ENCODE measurements around the gene ADCY5. TPM values are rescaled to one million over a fixed set of nuclear protein-coding genes. Genes with fewer than 3 reads are reported as not detected.

The ADCY5 gene
- total and polyA plus RNA-seq, 2 experiments from 2014 or later, result 3.1 to 4.7 TPM

- Histone ChIP-seq H3K27me3 (peaks cover 38% of the 10 kb centered on the region), H2AFZ (no peak overlapping the region), H3K9me2 (replicated peaks; ENCODE audit: insufficient read depth) (no peaks in the 10 kb centered on the region), H3K4me3 (no peak overlapping the region), H3K4me1 (ENCODE audit: insufficient read depth) (no peaks in the 10 kb centered on the region), H4K20me1 (ENCODE audit: insufficient read depth, poor library complexity, severe bottlenecking) (no peaks in the 10 kb centered on the region), H3K36me3 (replicated peaks; ENCODE audit: insufficient read depth, low read depth) (no peaks in the 10 kb centered on the region), H3K4me2 (no peak overlapping the region), H3K79me2 (no peaks in the 10 kb centered on the region), H3K27ac (no peak overlapping the region), H3K9me3 (ENCODE audit: low read depth) (no peaks in the 10 kb centered on the region)
- 92% methylated on average over 7 of the region's 7 CpGs for WGBS (ENCODE audit: low lambda C conversion rate, missing lambda C conversion rate)
- DNase-seq (ENCODE audit: low spot score), result no peak
- TF ChIP-seq EZH2phosphoT487 (IDR thresholded peaks at IDR 0.05; ENCODE audit: low read depth, severe bottlenecking, unreplicated experiment) (no peak), EZH2 (IDR thresholded peaks at IDR 0.05; ENCODE audit: borderline replicate concordance) (no peak), CTCF (IDR thresholded peaks at IDR 0.05; ENCODE audit: poor library complexity) (no peak)
These were observed 6.0 kb downstream of the ADCY5 start for GRCh38 chr3:123442908-123443307.

- H3K9me3 ChIP-seq (ENCODE audit: low read depth), result no peaks in the 10 kb centered on the region
- no peaks in the 10 kb centered on the region for H4K20me1 ChIP-seq (ENCODE audit: insufficient read depth, poor library complexity, severe bottlenecking)
- H3K27ac ChIP-seq, result no peak overlapping the region
- H3K4me1 ChIP-seq (ENCODE audit: insufficient read depth), result no peaks in the 10 kb centered on the region
- no peak for DNase-seq (ENCODE audit: low spot score)
- no peak overlapping the region for H2AFZ ChIP-seq
- WGBS (ENCODE audit: low lambda C conversion rate, missing lambda C conversion rate), result 95% methylated on average over 9 of the region's 9 CpGs
- H3K4me3 ChIP-seq, result no peak overlapping the region
- no peaks in the 10 kb centered on the region for H3K9me2 ChIP-seq (replicated peaks; ENCODE audit: insufficient read depth)
- H3K4me2 ChIP-seq, result no peak overlapping the region
- H3K36me3 ChIP-seq (replicated peaks; ENCODE audit: insufficient read depth, low read depth), result no peaks in the 10 kb centered on the region
- TF ChIP-seq EZH2phosphoT487 (IDR thresholded peaks at IDR 0.05; ENCODE audit: low read depth, severe bottlenecking, unreplicated experiment), result no peak
- TF ChIP-seq EZH2 (IDR thresholded peaks at IDR 0.05; ENCODE audit: borderline replicate concordance), result no peak
- TF ChIP-seq CTCF (IDR thresholded peaks at IDR 0.05; ENCODE audit: poor library complexity), result no peak
- no peaks in the 10 kb centered on the region for H3K79me2 ChIP-seq
- peaks cover 35% of the 10 kb centered on the region for H3K27me3 ChIP-seq
These were observed 6.8 kb downstream of the ADCY5 start for GRCh38 chr3:123442125-123442524.

- H3K9me3 ChIP-seq (ENCODE audit: low read depth), result no peaks in the 10 kb centered on the region
- no peaks in the 10 kb centered on the region for H3K79me2 ChIP-seq
- H3K36me3 ChIP-seq (replicated peaks; ENCODE audit: insufficient read depth, low read depth), result no peaks in the 10 kb centered on the region
- no peaks in the 10 kb centered on the region for H4K20me1 ChIP-seq (ENCODE audit: insufficient read depth, poor library complexity, severe bottlenecking)
- H3K27me3 ChIP-seq, result peaks cover 17% of the 10 kb centered on the region
- no peak for TF ChIP-seq EZH2phosphoT487 (IDR thresholded peaks at IDR 0.05; ENCODE audit: low read depth, severe bottlenecking, unreplicated experiment)
- TF ChIP-seq CTCF (IDR thresholded peaks at IDR 0.05; ENCODE audit: poor library complexity), result no peak
- TF ChIP-seq EZH2 (IDR thresholded peaks at IDR 0.05; ENCODE audit: borderline replicate concordance), result no peak
- no peaks in the 10 kb centered on the region for H3K4me1 ChIP-seq (ENCODE audit: insufficient read depth)
- no peak overlapping the region for H3K27ac ChIP-seq
- no peak overlapping the region for H3K4me2 ChIP-seq
- no peak for DNase-seq (ENCODE audit: low spot score)
- WGBS (ENCODE audit: low lambda C conversion rate, missing lambda C conversion rate), result 90% methylated on average over 9 of the region's 9 CpGs
- H2AFZ ChIP-seq, result no peak overlapping the region
- no peaks in the 10 kb centered on the region for H3K9me2 ChIP-seq (replicated peaks; ENCODE audit: insufficient read depth)
- H3K4me3 ChIP-seq, result no peak overlapping the region
These were observed 8.9 kb downstream of the ADCY5 start for GRCh38 chr3:123439806-123440580.
